ENCODE measurements around the gene RIPOR3. TPM values are rescaled to one million over a fixed set of nuclear protein-coding genes. Genes with fewer than 3 reads are reported as not detected.

RIPOR3 gene, protein sequence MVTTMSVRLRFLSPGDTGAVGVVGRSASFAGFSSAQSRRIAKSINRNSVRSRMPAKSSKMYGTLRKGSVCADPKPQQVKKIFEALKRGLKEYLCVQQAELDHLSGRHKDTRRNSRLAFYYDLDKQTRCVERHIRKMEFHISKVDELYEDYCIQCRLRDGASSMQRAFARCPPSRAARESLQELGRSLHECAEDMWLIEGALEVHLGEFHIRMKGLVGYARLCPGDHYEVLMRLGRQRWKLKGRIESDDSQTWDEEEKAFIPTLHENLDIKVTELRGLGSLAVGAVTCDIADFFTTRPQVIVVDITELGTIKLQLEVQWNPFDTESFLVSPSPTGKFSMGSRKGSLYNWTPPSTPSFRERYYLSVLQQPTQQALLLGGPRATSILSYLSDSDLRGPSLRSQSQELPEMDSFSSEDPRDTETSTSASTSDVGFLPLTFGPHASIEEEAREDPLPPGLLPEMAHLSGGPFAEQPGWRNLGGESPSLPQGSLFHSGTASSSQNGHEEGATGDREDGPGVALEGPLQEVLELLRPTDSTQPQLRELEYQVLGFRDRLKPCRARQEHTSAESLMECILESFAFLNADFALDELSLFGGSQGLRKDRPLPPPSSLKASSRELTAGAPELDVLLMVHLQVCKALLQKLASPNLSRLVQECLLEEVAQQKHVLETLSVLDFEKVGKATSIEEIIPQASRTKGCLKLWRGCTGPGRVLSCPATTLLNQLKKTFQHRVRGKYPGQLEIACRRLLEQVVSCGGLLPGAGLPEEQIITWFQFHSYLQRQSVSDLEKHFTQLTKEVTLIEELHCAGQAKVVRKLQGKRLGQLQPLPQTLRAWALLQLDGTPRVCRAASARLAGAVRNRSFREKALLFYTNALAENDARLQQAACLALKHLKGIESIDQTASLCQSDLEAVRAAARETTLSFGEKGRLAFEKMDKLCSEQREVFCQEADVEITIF
- not detected in 2 replicates for polyA plus RNA-seq
- polyA minus RNA-seq: not detected in 2 replicates

DNA sequence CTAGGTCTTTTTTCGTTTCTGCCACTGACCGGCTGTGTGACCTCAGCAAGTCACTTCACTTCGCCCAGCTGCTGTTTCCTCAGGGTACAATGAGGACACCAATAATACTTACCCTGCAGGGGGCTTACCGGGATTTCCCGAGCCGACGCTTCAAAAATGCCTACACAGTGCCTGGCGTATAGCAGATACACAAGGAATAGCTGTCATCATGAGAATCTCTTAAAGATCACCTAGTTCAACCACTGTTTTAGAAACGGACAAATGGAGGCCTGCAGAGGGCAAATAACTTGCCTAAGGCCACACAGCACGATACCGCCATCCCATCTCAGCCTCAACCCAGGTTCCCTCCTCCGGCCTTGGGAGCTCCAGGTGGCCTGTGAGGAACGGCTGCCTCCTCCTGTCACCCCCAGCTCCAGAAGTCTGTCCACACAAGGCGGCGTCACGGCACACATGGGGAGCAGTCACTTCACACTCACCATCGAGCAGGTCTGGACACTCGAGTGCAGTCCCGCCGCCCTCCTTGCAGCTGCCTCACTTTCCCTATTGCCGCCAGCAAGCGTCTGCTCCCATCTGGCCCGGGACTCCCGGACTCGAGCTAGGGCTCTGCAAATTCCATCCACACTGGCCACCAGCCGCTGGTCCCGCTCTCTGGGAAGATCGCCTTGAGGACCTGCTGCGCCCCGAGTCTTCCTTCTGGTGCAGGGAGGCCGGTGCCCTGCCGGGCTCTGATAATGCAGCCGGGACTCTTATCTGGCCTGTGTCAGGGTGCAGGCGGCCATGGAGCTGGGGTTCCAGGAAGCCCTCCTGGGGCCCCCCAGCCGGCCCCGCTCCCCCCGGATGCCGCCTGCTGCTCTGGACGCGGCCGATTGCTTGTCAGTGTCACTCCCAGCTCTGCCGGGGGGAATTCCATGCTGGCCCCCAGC is at the start of gene RIPOR3:
TSS of gene RIPOR3 (minus strand) at position 893 of the 923 bp plus-strand sequence. CDS start at position 479, 414 bp downstream.
- Histone ChIP-seq H3K27me3 (ENCODE audit: insufficient read depth, low read depth, low read length) (peaks cover 10% of the 10 kb centered on the region), H2AFZ (ENCODE audit: low read depth, low read length) (no peak within 1 kb of the TSS), H3K79me2 (replicated peaks; ENCODE audit: insufficient read depth, low read length) (no peaks in the 10 kb centered on the region), H3F3A (ENCODE audit: insufficient read depth, low read length, poor library complexity, severe bottlenecking) (no peaks in the 10 kb centered on the region), H3K27ac (ENCODE audit: low read length) (no peak within 1 kb of the TSS), H3K9me2 (ENCODE audit: insufficient read depth, low read length) (no peaks in the 10 kb centered on the region), H3K9ac (ENCODE audit: low read length) (no peak within 1 kb of the TSS), H4K20me1 (ENCODE audit: insufficient read depth) (no peaks in the 10 kb centered on the region), H3K4me2 (ENCODE audit: low read length) (no peak within 1 kb of the TSS), H3K4me3 (ENCODE audit: low read length) (peak within 1 kb of the TSS; percentile 13), H3K36me3 (ENCODE audit: insufficient read depth, low read length) (no peaks in the 10 kb centered on the region), H3K9me3 (ENCODE audit: low read length) (no peaks in the 10 kb centered on the region)
- TF ChIP-seq SMC3 (conservative IDR thresholded peaks at IDR 0.05; ENCODE audit: poor library complexity) (no peak), POLR2AphosphoS5 (IDR thresholded peaks at IDR 0.05) (no peak), RAD21 (conservative IDR thresholded peaks at IDR 0.05) (no peak), EZH2 (IDR thresholded peaks at IDR 0.05; ENCODE audit: borderline replicate concordance, insufficient read depth, low read length, poor library complexity, severe bottlenecking) (no peak), TAF1 (IDR thresholded peaks at IDR 0.05; ENCODE audit: low read depth) (no peak), REST (IDR thresholded peaks at IDR 0.05; ENCODE audit: borderline replicate concordance) (no peak), MXI1 (conservative IDR thresholded peaks at IDR 0.05; ENCODE audit: poor library complexity, severe bottlenecking) (no peak), EP300 (conservative IDR thresholded peaks at IDR 0.05; ENCODE audit: poor library complexity, severe bottlenecking) (no peak)
- TF ChIP-seq, protein P1, sequence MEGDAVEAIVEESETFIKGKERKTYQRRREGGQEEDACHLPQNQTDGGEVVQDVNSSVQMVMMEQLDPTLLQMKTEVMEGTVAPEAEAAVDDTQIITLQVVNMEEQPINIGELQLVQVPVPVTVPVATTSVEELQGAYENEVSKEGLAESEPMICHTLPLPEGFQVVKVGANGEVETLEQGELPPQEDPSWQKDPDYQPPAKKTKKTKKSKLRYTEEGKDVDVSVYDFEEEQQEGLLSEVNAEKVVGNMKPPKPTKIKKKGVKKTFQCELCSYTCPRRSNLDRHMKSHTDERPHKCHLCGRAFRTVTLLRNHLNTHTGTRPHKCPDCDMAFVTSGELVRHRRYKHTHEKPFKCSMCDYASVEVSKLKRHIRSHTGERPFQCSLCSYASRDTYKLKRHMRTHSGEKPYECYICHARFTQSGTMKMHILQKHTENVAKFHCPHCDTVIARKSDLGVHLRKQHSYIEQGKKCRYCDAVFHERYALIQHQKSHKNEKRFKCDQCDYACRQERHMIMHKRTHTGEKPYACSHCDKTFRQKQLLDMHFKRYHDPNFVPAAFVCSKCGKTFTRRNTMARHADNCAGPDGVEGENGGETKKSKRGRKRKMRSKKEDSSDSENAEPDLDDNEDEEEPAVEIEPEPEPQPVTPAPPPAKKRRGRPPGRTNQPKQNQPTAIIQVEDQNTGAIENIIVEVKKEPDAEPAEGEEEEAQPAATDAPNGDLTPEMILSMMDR (IDR thresholded peaks at IDR 0.05; ENCODE audit: poor library complexity, severe bottlenecking): no peak
